ENCODE results near the gene PTPRC. TPM values are rescaled to one million over a fixed set of nuclear protein-coding genes. Genes with fewer than 3 reads are reported as not detected.

The PTPRC gene
- total RNA-seq, 1 donor from 2014 or later = 9.7 TPM

DNA sequence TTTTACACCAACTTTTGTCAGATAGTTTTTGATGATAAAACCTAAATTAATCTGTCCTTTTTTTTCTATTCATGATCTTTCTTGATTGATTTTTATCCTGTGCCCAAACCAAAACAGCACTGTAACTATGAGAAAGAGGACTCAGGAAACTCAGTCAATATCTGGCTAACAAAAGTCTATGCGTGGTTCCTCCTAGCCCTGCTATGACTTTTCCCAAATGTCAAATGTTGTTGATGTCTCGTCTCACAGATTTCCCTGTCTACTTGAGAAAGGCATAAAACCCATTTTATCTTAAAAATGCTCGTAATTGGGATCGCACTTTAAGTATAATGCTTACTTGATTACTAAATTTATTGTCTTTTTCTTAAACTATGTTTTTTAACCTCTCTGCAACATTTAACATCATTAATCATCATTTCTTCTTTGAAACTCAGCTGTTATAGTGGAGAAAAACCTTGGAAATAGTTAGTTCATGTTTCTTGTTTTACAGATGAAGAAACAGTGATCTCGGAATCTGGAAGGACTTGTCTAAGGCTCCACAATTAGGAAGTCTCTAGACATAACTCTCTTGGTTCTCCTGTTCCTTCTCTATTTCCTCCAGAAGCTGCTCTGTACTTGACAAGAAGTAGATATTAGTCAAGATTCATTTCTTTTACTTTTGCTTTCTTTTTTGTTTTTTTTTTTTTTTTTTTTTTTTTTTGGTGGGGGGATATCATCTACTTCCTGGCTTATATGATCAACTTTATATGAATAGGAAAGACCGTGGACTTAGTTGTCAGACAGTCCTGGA is 26.2 kb upstream of the PTPRC start:
- no peak for DNase-seq (ENCODE audit: missing footprints)
- intact Hi-C loops (cut with DNase I) = no loop called here
- ATAC-seq = no peak

DNA sequence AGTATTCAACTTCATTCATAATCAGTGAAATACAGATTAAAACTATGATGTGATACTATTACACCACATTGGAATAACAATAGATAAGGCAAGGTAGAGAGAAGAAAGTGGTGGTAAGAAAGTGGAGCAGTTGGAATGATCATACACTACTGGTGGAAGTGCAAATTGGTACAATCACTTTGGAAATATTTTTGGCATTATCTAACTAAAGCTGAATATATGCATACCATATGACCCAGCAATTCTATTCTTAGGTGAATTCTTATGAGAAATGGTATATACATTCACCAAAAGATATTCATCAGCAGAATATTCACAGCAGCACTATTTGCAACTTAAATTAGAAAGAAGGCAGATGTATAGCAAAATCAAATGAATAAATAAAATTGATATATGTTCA is 21.4 kb upstream of the PTPRC start:
- ATAC-seq (no peak), DNase-seq (ENCODE audit: missing footprints) (no peak)
- intact Hi-C loops (cut with DNase I) = no loop called here

GRCh38 chr1:198619375-198620140 is 19.3 kb upstream of the PTPRC start:
- no peak for DNase-seq (ENCODE audit: missing footprints)
- intact Hi-C loops (cut with DNase I) = no loop called here

GRCh38 chr1:198620218-198620617 is 18.6 kb upstream of the PTPRC start:
- ATAC-seq = no peak
- intact Hi-C loops (cut with DNase I) = no loop called here
- DNase-seq (ENCODE audit: missing footprints) = no peak

More at GRCh38 chr1:198619375-198620140, 19.3 kb upstream of the PTPRC start:
- no peak for ATAC-seq

DNA sequence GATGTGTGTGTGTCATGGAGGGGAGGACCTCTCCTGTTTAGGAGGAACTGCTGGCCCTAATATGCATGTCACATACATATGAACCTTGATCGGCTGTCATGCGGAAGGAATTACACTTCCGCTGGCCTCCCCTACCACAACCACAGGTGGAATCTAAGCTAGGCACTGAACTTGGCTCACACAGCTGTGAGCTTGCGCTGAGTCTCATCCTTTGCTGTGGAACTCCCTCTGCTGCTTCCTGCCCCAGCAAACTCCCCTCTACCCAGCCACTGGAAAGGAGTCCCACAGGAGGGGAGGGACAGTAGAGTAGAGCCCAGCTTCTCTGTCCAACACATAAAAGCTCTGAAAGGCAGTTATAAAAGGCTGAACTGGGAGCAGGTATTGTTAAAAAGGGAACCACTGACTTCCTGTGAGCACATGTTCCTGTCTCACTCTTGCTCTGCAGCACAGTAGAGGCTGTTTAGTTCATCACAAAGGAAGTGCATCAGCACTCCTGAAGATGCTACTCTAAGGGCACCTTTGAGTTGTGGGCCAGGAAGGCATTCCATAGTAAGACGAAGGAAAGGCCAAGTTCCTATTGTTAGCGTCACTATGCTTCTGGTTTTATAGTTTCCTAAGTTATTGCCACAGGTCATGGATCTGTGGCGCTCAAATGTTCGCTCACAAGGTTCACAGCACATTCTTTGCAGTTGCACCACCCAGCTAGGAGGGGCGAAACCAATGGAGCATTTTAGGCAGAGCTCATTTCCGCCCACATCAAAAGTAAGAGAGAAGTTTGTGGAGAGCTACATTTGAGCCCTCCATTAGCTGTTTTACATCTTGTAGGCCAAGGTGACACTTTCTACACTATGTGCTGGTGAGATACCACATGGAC is 17.7 kb upstream of the PTPRC start:
- intact Hi-C loops (cut with DNase I) = no loop called here
- ATAC-seq (peak; percentile 67), DNase-seq (ENCODE audit: missing footprints) (peak; percentile 58)

- no peak for ATAC-seq
- DNase-seq (ENCODE audit: missing footprints) = no peak
- intact Hi-C loops (cut with DNase I) = no loop called here
Observed at GRCh38 chr1:198622001-198622400, 16.8 kb upstream of the PTPRC start.

- intact Hi-C loops (cut with DNase I) = no loop called here
- DNase-seq (ENCODE audit: missing footprints) = no peak
- ATAC-seq = no peak
Observed at GRCh38 chr1:198623752-198624647, 14.8 kb upstream of the PTPRC start.

- no peak for DNase-seq (ENCODE audit: missing footprints)
- ATAC-seq = no peak
- intact Hi-C loops (cut with DNase I) = no loop called here
Observed at GRCh38 chr1:198624648-198624980, 14.2 kb upstream of the PTPRC start.

- ATAC-seq (no peak), DNase-seq (ENCODE audit: missing footprints) (no peak)
- intact Hi-C loops (cut with DNase I) = no loop called here
Observed at GRCh38 chr1:198627436-198628066, 11.3 kb upstream of the PTPRC start.

GRCh38 chr1:198628067-198628455 is 10.8 kb upstream of the PTPRC start:
- DNase-seq (ENCODE audit: missing footprints) (no peak), ATAC-seq (no peak)
- intact Hi-C loops (cut with DNase I) = no loop called here

DNA sequence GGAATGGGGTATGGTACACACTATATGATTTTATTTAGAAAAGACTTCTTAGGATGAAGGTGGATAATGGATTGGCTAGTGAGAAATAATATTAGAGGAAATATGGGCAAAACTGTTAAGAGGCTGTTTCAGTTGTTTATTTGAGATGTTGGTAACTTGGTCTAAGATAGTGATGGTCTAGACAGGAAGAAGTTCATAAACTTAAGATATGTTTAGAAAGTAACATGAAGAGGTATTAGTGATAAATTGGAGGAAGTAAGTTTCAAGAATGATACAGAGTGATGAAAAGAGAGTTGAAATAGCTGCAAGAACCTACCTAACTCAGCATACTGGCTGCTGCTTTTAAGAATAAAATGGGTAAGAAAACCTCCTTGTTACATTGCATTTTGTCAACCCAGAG is 9.2 kb upstream of the PTPRC start:
- ATAC-seq = no peak
- no peak for DNase-seq (ENCODE audit: missing footprints)
- intact Hi-C loops (cut with DNase I) = no loop called here

DNA sequence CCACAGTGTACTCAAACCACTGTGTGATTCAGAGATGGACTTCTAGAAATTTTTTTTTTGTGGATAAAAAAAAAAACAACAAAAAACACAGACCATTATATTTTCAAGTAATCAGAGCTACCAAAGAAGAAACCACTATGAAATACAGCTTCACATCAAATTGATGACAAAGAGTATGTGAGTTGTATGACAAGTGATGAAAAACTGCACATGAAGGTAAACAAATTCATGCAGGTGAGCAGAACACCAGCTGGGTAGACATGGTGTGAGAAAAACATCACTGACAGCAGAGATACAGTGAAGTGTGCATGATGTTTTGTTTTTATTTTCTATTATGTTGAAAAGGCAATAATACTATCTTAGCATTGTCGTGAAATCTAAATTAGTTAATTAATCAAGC is 8.0 kb upstream of the PTPRC start:
- ATAC-seq = no peak
- no peak for DNase-seq (ENCODE audit: missing footprints)
- intact Hi-C loops (cut with DNase I) = no loop called here

DNA sequence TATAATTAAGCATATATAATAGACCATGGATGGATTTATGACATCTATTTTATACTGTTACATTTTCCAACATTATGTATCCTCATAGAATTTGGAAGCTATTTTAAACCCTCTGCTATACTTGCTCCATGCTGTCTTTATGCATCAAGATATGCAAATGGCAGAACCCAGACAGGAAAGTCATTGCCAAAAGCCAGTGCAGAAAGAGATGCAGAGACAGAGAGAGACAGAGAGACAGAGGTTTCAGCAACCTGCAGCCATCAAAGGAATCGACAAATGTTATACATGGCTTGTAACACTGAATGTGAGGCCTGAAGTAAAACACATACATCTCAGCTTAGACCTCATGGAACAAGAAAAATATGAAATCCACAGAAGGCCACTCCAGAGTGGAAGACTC is 7.5 kb upstream of the PTPRC start:
- DNase-seq (ENCODE audit: missing footprints) (no peak), ATAC-seq (no peak)
- intact Hi-C loops (cut with DNase I) = no loop called here

DNA sequence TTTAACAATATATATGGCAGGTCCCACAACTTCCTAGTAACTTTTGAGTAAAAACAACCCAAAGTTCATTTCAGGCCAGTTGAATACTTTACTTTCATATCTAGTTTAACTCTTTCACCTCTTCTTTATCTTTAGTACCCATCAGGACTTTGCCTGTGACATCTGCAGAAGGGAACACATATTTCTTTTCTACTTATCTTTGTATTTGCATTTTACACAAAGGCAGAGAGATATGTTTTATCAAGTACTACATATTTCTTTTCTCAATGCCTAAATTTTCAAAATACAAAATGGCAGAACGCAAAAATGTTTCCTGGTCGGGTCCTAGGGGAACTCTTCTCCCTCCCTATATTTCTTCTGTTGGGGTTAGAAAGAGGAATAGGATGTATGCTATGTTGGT is 6.8 kb upstream of the PTPRC start:
- ATAC-seq = no peak
- DNase-seq (ENCODE audit: missing footprints) = no peak
- intact Hi-C loops (cut with DNase I) = no loop called here

- no peak for DNase-seq (ENCODE audit: missing footprints)
- intact Hi-C loops (cut with DNase I) = no loop called here
- ATAC-seq = no peak
Observed at GRCh38 chr1:198633675-198634121, 5.1 kb upstream of the PTPRC start.

DNA sequence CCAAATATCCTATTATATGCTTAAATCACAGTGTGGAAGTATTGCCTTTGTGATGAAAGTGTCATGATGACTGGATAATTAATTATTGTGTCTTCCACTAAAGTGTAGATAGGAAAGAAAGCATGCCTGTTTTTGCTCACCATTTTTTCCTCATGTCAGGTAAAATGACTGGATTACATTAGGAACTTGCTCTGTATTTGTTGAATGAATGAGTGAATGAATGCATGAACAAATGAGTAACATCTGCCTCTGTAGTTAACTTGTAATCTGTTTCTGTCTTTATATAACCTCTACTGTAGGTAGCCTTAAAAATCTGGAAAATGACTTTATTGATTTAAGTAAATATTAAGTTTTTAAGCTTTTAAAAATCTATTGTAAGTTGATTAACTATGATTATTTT is 2.9 kb upstream of the PTPRC start:
- ATAC-seq (no peak), DNase-seq (ENCODE audit: missing footprints) (no peak)

GRCh38 chr1:198636391-198636790 is 2.4 kb upstream of the PTPRC start:
- DNase-seq (ENCODE audit: missing footprints) (no peak), ATAC-seq (no peak)
- intact Hi-C loops (cut with DNase I) = no loop called here

More for the DNA sequence above, 2.9 kb upstream of the PTPRC start:
- intact Hi-C loops (cut with DNase I) = no loop called here

DNA sequence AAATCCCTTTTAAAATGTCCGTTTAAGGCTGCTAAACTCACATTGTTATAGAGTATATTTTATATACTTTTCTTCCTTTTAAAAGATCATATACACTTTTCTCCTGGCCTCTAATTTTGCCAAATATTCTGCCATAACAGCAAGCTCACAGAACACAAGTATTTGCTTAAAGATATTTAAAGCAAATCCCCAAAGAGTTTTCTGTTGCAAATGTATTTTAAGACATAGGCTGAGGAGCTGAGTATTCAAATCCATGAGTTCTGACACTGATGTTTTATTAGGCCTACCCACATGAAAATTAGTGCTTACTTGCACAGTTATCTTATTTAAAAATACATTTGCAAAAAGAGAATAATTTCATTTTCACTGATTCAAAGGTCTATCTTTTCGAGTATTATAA is 1.7 kb upstream of the PTPRC start:
- intact Hi-C loops (cut with DNase I) = no loop called here
- no peak for DNase-seq (ENCODE audit: missing footprints)
- no peak for ATAC-seq
